ENCODE data around the gene MAP1A. TPM values are rescaled to one million over a fixed set of nuclear protein-coding genes. Genes with fewer than 3 reads are reported as not detected.
"Not testable (repeated sequence)": the region's sequence is repeated elsewhere in the genome, so short reads cannot be mapped to it uniquely, and the experiment has no call there.

The MAP1A gene
- total RNA-seq, 1 experiment from 2014 or later = 61.2 TPM

DNA sequence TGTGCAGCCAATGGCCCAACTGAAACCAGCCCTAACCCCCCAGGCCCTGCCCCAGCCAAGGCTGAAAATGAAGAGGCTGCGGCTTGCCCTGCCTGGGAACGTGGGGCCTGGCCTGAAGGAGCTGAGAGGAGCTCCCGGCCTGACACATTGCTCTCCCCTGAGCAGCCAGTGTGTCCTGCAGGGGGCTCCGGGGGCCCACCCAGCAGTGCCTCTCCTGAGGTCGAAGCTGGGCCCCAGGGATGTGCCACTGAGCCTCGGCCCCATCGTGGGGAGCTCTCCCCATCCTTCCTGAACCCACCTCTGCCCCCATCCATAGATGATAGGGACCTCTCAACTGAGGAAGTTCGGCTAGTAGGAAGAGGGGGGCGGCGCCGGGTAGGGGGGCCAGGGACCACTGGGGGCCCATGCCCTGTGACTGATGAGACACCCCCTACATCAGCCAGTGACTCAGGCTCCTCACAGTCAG is 11.2 kb downstream of the MAP1A start:
- no peak for DNase-seq (ENCODE audit: low read depth)

DNA sequence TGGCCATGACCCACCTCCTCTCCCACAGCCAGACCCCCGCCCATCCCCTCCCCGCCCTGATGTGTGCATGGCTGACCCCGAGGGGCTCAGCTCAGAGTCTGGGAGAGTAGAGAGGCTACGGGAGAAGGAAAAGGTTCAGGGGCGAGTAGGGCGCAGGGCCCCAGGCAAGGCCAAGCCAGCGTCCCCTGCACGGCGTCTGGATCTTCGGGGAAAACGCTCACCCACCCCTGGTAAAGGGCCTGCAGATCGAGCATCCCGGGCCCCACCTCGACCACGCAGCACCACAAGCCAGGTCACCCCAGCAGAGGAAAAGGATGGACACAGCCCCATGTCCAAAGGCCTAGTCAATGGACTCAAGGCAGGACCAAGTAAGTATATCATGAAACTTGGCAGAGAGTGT is 11.7 kb downstream of the MAP1A start:
- DNase-seq (ENCODE audit: low read depth) = no peak

DNA sequence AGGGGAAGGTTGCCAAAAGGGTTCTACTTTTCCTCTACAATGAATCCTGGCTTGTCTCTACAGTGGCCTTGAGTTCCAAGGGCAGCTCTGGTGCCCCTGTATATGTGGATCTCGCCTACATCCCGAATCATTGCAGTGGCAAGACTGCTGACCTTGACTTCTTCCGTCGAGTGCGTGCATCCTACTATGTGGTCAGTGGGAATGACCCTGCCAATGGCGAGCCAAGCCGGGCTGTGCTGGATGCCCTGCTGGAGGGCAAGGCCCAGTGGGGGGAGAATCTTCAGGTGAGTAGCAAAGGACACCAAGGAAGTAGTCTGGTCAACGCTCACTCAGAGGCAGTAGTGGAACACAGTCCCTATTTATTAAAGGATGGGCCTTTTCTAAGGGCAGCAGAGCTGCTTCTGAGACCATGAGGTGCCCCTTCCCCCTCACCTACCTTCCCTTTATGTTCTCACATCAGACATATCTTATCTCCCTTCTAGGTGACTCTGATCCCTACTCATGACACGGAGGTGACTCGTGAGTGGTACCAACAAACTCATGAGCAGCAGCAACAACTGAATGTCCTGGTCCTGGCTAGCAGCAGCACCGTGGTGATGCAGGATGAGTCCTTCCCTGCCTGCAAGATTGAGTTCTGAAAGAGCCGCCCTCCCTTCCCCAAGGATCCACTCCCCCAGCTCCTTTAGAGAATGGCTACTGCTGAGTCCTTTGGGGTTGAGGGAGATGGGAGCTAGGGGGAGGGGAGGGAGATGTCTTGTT is 12.4 kb downstream of the MAP1A start:
- no peak for DNase-seq (ENCODE audit: low read depth)

DNA sequence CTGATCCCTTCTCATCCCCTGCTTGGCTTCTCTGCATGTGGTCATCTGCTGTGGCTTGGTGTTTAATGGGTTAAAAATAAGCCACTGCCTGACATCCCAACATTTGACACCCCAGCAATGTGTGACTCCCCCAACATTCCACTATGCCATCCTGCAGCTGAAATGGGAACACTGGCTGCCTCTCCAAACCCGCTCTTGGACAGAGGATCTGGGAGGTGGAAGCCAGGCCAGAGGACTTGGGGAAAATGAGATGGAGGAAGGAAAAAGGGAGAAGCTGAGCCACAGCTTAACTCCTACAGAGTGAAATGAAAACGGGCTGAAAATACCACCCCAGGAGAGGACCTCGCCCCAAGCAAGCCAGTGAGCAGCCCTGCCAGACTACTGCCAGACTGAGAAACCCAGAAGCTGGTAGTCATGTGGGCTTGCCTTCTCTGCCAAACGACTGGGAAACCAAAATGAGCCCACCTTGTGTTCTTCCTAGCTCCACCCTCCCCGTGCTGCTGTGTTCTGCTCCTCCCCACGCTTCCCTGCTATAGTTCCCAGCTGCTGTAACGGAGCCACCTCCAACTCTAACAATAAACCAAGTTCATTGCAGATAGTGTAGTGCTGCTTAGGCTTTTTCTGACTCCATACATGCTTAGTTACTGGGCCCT is 13.7 kb downstream of the MAP1A start:
- no peak for DNase-seq (ENCODE audit: low read depth)

DNA sequence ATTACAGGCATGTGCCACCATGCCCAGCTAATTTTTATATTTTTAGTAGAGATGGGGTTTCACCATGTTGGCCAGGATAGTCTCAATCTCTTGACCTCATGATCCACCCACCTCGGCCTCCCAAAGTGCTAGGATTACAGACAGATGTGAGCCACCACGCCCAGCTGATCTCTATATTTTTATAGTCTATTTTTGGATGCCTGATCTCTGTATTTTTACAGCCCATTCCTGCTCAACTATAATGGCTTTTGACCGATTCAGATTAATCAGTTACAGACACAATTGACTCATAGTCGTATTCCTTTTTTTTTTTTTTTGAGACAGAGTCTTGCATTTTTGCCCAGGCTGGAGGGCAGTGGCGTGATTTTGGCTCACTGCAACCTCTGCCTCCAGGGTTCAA is 15.4 kb downstream of the MAP1A start:
- not testable (repeated sequence) for DNase-seq (ENCODE audit: low read depth)

DNA sequence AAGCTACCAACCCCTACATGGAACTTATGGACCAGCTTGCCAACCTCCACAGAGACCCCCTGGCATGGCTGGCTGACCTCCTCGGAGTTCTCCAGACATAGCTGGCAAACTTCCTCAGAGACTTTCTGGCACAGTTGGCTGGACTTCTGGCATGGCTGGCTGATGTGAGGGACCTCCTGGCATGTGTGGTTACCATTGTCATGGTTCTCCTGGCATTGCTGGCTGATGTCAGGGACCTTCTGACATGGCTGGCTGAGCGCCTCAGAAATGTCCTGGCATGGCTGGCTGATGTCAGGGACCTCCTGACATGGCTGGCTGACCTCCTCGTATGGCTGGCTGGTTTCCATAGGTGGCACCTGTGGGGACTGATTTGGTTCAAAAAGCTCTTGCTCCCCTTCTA is 17.5 kb downstream of the MAP1A start:
- no peak for DNase-seq (ENCODE audit: low read depth)

DNA sequence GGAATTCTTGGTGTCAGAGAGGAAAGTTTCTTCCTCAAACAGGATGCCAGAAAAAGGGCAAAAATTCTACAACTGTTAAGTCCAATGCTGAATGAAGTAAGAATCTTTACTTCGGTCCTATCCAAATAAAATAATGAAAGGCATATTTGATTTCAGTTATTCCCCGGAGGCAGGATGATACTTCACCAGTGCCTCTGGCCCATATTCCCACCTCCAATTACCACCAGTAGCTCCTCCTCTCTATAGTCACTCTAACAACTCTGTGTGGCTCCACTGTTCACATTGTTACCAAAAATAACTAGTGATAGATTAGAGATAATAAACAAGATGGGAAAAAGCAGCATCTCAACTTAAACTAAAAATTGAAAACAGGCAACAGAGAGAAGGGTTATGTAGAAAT is 20.7 kb downstream of the MAP1A start:
- no peak for DNase-seq (ENCODE audit: low read depth)

DNA sequence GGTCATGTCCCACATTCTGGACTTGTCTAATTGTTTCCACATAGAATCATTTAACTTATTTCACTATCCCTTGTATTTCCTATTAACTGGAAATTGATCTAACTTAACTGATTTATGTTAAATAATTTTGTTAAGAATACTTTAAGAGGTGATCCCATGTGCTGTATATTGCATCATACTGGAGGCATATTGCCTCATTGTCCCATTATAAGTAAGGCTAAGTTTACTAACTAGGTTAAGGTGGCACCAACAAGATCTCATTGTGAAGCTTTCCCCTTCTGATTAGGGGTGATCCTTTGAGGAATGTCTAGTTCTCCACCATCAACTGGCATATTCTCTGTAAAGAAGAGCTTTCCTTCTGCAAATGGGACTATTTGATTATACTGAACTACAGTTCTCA is 24.4 kb downstream of the MAP1A start:
- no peak for DNase-seq (ENCODE audit: low read depth)

DNA sequence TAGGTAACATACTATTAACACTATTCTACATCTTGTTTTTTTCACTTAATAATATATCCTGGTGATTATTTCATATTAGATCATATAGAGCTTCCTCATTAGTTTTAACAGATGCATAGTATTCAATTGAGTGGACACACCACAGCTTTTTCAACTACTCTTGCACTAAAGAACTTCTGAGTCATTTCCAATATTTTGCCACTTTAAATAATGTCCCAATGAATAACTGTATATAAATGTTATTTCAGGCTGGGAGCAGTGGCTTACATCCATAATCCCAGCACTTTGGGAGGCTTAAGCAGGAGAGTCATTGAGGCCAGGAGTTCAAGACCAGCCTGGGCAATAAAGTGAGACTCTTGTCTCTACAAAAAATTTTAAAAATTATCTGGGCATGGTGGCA is 26.9 kb downstream of the MAP1A start:
- DNase-seq (ENCODE audit: low read depth) = no peak

DNA sequence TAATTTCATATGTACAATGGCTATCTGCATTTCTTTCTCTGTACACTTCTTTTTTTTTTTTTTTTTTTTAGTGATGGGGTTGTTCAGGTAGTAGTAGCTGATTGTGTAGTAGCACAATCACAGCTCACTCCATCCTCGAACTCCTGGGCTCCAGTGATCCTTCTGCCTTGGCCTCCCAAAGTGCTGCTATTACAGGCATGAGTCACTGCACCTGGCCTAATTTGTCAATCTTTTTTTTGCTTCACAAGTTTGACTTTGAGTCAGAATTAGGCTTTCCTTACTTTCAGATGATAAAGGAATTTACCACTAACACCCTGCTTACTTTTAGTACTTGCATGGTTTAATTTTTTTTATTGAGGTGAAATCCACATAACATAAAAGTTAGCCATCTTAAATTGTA is 28.0 kb downstream of the MAP1A start:
- peak; percentile 52 for DNase-seq (ENCODE audit: low read depth)

DNA sequence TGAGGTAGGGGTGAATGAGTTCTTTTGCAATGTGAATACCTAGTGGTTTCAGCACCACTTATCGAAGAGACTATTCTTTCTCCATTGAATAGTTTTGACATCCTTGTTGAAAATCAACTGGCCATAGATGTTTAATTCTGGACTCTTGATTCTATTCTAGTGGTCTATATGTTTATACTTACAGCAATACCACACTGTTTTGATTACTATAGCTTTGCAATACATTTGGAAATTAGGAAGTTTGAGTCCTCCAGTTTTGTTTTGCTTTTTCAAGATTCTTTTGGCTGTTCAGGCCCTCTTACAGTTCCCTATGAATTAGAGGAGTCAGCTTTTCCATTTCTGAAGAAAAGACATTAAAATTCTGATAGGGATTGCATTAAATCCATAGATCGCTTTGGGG is 30.1 kb downstream of the MAP1A start:
- no peak for DNase-seq (ENCODE audit: low read depth)

DNA sequence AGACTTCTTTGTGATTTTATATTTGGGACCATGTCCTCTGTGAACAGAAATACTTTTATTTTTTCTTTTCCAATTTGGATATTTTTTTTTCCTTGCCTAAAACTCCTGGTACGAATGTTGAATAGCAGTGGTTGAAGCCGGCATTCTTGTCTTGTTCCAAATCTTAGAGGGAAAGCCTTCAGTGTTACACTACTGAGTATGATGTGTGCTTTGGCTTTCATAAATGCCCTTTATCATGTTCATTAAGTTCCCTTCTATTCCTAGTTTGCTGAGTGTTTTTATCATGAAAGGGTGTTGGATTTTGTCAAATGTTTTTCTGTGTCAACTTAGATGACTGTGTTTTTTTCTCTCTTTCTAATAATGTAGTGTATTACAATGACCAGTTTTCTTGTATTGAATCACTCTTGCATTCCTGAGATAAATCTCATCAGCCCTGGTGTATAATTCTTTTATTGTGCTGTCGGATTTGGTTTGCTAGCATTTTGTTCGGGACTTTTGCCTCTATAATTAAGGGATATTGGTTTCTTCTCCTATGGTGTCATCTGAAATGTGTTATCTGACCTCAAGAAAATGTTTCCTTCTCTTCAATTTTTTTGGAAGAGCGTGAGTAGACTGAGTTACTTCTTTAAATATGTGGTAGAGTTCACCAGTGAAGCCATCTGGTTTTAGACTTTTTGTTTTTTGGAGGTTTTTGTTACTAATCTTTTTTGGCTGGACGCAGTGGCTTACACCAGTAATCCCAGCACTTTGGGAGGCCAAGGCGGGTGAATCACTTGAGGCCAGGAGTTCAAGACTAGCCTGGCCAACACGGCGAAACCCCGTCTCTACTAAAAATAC is 33.3 kb downstream of the MAP1A start:
- peak; percentile 49 for DNase-seq (ENCODE audit: low read depth)

DNA sequence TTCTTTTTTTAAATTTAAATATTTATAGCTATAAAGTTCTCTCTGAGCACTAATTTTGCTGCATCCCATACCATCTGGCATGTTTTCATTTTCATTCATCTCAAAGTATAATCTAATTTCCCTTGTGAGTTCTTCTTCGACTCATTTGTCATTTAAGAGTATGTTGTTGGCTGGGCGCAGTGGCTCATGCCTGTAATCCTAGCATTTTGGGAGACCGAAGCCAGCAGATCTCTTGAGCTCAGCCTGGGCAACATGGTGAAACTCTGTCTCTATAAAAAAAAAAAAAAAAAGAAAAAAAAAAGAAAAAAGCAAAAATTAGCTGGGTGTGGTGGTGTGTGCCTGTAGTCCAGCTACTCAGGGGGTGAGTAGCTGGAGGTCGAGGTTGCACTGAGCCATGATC is 34.8 kb downstream of the MAP1A start:
- DNase-seq (ENCODE audit: low read depth) = no peak

DNA sequence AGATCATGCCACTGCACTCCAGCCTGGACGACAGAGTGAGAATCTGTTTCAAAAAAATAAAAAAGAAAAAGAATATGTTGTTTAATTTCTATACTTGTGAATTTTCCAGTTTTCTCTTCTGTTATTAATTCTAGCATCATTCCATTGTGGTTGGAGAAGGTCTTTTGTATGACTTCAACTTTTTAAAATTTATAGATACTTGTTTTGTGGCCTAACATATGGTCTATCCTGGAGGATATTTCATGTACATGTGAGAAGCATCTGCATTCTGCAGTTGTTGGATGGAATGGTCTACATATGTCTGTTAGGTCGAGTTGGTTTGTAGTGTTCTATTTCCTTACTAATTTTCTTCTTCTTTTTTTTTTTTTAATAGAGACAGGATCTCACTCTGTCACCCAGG is 35.6 kb downstream of the MAP1A start:
- DNase-seq (ENCODE audit: low read depth) = no peak

DNA sequence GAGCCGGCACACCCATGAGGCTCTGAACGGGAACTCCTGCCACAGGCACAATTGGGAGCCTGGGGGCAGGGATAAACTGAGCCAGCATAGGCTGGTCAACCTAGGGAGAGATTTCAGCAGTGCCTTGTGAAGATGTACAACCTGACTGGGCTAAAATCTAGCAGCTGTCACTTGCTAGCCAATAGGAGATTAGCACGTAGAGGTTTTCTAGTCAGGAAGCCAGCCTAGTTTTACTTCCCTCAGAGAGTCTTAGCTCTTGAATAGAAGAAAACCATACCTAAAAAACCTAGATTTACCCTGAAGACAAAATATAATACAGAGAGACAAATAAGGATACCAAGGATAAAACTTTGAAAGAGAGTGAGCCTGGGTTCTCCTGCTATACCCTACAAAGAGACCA is 45.3 kb downstream of the MAP1A start:
- not testable (repeated sequence) for DNase-seq (ENCODE audit: low read depth)

DNA sequence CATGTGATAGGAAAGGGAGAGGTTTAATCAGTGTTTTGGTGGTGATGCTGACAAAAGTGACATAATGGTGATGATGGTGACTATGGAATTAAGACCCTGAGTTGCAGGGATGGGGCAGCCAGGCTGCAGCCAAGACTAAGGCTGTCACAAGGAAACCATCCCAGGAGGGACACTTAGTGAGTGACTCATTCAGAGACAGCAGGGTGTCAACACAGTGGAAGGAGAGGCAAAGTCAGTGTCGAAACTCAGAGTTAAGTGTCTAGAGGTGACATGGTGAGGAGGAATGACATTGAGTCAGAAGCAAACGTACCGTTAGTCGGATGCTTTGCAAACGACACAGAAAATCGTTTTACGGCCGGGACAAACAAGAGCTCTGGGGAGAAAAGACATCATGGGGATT is 46.4 kb downstream of the MAP1A start:
- DNase-seq (ENCODE audit: low read depth) = not testable (repeated sequence)

DNA sequence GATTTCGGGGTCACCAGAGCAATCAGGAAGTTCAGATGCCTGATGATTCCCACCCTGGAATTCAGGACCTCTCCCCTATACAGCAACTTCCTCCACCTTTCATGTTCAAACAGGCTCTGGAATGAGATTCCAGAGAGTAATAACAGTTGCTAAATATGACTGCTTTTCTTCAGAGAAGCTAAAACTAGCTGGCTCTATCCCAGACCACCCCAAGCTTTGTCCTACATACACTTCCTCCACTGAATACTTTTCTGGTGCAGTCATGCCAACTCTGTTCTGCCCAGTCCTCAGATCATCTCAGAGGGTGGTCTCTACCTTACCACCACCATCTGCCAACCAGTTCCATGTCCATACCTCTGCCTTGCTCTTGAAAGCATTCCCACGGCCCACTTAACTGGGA is 49.2 kb downstream of the MAP1A start:
- not testable (repeated sequence) for DNase-seq (ENCODE audit: low read depth)

DNA sequence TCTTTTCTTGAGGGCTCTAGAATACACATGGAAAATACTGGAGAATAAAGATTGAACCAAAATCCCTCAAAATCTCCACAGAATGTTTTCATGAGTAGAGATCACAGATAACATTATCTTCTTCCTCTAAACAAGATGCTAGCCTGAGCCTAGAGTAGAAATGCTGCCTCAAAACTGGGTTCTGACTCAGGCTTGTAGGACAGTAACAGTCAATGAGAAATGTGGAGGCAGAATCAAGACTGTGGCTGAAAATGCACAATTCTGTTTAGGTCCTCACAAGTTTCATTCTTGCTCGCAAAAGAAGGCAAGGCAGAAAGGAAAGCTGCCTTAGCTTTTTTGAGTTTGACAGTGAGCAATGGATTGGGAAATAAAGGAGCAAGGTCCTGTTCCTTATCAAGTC is 57.2 kb downstream of the MAP1A start:
- DNase-seq (ENCODE audit: low read depth) = not testable (repeated sequence)
